ENCODE results near the gene C11orf91. TPM values are rescaled to one million over a fixed set of nuclear protein-coding genes. Genes with fewer than 3 reads are reported as not detected.
"Not testable (repeated sequence)": the region's sequence is repeated elsewhere in the genome, so short reads cannot be mapped to it uniquely, and the experiment has no call there.

C11orf91 gene
- total RNA-seq, 1 donor from 2014 or later = not detected

DNA sequence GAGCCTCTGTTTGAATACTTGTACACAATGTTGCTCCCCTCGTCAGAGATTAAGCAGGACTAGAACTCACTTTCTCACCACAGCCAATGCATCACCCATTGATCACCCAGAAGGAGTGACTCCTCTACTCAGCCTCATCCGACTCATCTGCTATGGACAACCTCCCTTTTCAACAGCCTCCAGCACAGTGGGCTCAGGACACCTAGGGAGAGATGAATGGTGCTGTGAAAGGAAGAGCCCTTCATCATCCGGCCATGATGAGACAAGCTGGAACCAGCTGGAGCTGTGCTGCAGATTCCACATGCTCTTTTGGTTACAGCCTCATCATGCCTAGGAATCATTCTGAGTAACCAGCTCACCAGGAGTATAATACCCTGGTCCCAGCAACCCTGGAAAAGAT lies 15.5 kb downstream of the C11orf91 start:
- no peak for DNase-seq
- ATAC-seq = no peak
- intact Hi-C loops (cut with micrococcal nuclease) = loop anchor here (5.0 to 10.0 kb wide), 2 partner anchors 143 to 520 kb away; partner anchors contain the start of gene CSTF3

DNA sequence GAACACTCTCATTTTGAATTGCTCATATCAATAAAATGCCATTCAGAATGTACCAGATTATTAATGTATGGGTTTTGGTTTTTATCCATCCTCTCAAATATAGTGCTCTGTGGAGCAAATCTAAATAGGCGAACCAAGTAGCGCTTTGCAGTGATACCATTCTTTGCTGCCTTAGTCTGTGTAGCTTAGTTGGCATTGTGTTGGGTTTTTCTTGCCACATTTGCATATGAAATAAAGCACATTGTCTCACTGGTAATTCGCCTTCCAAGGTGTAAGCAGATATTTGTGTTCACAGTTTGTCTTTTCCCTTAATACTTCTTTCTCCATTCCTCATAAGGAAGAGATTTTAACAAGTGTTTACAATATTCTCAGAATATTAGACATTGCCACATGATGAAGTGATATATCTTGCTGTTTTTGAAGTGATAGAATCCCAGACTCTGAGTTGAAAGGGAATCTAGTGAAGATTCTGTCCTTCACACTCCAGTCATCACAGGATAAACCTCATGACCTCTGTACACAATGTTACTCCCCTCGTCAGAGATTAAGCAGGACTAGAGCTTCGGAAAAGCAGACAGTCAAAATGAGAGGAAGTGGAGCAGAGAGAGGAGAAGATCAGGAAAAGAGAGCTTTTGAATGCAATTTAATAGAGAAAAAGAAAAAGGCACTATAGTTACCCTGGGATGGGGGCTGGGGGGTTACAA lies 16.5 kb downstream of the C11orf91 start:
- no peak for DNase-seq
- intact Hi-C loops (cut with micrococcal nuclease) = loop anchor here (10.0 kb wide), 1 partner anchor 519 kb away; the partner anchor contains the start of gene CSTF3
- no peak for ATAC-seq

DNA sequence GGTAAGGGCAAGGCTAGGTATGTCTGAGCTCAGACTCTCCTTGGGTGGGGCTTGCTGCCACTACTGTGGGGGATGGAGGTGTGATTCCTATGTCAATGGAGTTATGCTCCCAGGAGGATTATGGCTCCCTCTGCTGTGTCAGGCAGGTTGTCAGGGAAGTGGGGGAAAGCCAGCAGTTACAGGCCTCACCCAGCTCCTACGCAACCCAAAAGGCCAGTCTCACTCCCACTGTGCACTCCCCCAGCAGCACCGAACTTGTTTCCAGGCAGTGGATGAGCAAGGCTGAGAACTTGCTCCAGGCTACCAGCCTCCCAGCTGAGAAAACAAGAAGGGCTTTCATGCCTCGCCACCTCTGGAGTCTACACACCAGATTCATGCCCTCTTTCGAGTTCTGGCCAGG lies 18.2 kb downstream of the C11orf91 start:
- no peak for DNase-seq
- intact Hi-C loops (cut with micrococcal nuclease) = loop anchor here (10.0 kb wide), 1 partner anchor 518 kb away; the partner anchor contains the start of gene CSTF3
- no peak for ATAC-seq

DNA sequence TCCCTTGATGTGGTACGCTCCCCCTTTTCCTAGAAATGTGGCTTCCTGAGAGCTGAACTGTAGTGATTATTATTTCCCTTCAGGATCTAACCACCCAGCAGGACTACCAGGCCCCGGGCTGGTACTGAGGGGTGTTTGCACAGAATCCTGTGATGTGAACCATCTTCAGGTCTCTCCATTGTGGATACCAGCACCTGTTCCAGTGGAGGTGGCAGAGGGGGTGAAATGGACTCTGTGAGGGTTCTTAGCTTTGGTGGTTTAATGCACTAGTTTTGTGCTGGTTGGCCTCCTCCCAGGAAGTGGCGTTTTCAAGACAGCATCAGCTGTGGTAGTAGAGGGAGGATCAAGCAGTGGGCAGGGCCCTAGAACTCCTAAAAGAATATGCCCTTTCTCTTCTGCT lies 18.6 kb downstream of the C11orf91 start:
- no peak for ATAC-seq
- no peak for DNase-seq
- intact Hi-C loops (cut with micrococcal nuclease) = loop anchor here (10.0 kb wide), 1 partner anchor 517 kb away; the partner anchor contains the start of gene CSTF3

DNA sequence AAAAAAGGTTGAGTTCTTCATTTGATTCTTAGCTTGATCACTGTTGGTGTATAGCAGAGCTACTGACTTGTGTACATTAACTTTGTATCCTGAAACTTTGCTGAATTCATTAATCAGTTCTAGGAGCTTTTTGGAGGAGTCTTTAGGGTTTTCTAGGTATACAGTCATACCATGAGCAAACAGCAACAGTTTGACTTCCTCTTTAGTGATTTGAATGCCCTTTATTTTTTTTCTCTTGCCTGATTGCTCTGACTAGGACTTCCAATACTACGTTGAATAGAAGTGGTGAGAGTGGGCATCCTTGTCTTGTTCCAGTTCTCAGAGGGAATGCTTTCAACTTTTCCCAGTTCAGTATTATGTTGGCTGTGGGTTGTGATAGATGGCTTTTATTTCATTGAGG lies 22.0 kb downstream of the C11orf91 start:
- ATAC-seq; DNase-seq; intact Hi-C loops (cut with micrococcal nuclease): not testable (repeated sequence)

DNA sequence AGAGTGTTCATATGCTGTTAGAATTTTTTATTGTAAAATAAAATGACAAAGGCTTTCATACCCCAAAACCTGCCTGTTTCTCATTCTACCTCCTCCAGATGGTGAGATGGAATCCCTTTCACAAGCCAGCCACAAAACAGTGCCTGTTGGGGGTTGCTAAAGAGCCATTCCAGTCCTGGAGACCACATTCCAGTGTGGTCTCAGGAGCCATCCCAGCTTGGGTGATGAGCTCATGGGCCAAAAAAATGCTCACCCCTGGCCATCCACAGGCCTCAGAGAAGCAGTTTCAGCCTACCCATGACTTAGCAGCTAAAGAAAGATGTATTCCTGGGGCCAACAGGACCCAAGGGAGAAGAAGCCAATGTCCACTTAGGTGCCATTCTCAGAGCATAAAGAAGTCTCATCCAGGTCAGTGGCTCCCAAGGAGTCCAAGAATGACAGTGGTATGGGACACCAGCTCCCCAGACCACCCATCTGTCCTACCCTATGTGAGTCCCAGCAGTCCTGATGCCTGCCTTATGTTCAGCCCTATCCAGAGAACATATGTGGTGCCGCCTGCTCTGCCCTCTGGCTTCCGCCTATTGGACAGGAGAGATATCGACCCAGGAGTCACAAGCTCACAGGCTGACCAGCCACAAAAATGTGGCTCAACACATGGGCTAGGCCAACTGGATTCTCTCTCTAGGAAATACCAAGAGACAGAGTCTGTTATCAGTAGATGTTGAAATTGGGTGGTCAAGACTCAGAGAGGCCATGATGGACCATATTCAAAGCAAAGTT lies 26.4 kb downstream of the C11orf91 start:
- intact Hi-C loops (cut with micrococcal nuclease) = no loop called here
- DNase-seq = no peak
- no peak for ATAC-seq

DNA sequence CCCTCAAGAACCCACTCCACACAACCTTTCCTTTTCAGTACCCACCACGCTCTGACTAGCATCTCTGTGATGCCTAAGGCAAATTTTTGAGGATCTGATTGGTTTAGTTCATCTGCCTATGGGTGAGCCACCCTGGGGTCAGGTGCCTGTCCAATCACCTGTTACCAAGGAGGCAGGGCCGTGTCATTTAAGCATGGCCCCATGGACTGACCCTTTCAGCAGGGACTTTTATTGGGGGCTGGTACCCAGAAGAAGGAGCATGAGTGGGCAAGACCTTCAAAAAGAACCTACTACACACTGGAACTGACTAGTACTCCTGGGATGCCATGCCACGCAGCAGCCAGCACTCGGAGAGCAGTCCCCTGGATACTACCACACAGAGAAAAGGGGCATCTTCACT lies 28.4 kb downstream of the C11orf91 start:
- DNase-seq (no peak), ATAC-seq (no peak)
- intact Hi-C loops (cut with micrococcal nuclease) = no loop called here

DNA sequence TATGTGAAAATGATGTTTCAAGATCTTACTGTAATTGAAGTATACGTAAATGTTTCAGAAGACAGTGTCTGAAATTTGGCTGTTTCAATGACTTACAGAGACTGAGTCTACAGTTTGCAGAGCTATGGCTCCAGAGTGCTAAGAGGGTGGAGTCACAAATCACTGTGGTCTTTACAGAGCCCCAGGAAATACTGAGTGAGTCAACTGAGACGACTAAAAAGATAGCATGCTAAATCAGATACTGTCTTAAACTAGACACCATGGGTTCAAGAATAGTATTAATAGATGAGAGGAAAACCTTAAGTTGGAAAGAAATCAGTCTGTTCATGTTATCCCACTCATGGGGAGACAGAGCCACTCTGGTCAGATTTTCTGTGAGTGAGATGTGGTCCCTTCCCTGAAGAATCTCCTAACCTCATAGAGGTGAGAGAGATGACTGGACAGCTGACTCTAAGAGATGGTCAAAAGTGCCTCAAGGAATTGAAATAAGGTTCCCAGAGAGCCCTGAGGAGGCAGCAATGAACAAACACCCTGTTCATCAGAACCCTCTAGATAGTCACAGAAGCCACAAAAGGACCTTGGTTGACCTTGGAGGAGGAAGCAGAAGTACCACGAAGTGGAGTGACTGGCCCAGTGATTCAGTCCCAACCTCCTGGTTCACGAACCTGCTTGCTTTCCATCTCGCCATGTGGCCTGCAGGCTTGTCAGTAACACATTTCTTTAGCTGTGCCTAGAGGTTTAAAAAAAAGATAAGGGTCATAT lies 30.2 kb downstream of the C11orf91 start:
- intact Hi-C loops (cut with micrococcal nuclease) = no loop called here

DNA sequence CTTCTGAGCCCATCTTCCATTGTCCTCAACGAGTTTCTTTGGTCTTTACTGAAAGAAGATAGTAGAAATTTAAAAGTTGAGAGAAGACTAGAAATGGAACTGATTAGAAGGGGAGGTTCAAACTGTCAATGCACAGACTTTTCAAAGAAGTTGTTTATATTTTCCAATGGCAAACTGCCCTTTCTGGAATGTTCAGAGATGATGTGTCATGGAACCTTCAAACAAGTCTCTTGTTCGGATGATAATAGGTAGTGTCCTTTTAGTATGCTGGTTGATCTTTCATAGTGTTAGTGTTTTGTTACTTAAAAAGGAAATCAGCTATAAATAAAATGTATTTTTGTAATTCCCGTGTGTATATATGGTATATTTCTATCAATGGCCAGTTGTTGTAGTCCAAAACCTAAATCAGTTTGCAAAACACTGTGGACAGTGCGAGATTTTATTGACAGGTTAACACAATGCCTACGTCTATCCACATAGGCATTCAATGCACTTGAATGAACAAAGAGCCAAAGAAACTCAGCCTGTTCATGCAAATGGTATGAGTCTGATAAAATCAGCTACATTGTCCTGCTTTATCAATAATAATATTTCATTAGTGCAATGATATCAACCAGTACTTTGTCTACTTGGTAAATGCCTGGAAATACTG lies 30.9 kb downstream of the C11orf91 start:
- intact Hi-C loops (cut with micrococcal nuclease) = loop anchor here (10.0 kb wide), 1 partner anchor 275 kb away; no protein-coding TSS in a partner anchor

More for the DNA sequence above, 30.2 kb downstream of the C11orf91 start:
- ATAC-seq (no peak), DNase-seq (no peak)

DNA sequence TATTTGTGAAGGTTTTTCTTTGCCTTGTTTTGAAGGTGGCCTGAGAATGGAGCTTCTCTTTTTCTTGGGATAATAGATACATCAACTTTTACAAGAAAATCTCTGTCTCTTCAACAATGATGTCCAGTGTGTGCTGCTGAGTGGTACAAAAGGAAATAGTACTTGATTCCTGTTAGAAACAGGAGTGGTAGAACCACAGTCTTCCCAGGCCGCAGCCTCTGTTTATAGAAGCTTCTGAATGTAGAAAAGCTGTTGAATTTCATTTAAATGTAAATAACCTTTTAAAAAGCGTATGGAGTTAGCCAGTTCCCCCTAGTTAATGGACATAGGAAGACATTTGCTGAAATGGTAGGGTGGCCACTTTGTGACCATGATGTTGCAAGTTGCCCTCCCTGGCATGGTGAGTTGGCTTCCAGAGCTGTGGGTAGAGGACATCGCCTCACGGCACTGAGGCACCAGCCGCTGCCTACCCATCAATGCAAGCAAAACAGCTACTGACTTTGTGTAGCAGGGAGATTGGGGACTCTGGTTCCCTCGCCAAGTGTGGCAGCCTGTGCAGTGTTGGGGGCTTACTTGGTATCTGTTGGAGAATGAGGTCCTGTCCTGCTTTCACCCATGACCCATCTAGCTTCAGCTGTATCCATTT lies 31.6 kb downstream of the C11orf91 start:
- intact Hi-C loops (cut with micrococcal nuclease) = loop anchor here (10.0 kb wide), 1 partner anchor 274 kb away; no protein-coding TSS in a partner anchor
- ATAC-seq (no peak), DNase-seq (no peak)

More for the DNA sequence above, 30.9 kb downstream of the C11orf91 start:
- ATAC-seq (no peak), DNase-seq (no peak)

DNA sequence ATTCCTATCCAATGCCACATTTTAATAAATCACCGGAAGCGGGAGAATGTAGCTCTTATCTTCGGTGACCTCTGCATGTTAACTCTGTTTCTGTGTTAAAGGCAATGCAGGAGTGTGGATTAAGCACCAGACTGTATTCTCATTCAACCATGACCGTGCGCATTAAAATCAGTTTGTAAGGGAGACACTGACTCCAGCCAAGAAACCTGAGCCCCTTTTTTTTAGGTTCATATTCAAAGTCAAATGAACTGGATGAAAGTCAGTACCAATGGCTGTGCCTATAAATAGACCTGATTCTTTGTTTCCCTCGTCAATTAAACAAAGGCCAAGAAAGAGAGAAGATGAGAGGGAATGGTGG lies 32.2 kb downstream of the C11orf91 start:
- ATAC-seq = no peak
- intact Hi-C loops (cut with micrococcal nuclease) = loop anchor here (10.0 kb wide), 1 partner anchor 274 kb away; no protein-coding TSS in a partner anchor

DNA sequence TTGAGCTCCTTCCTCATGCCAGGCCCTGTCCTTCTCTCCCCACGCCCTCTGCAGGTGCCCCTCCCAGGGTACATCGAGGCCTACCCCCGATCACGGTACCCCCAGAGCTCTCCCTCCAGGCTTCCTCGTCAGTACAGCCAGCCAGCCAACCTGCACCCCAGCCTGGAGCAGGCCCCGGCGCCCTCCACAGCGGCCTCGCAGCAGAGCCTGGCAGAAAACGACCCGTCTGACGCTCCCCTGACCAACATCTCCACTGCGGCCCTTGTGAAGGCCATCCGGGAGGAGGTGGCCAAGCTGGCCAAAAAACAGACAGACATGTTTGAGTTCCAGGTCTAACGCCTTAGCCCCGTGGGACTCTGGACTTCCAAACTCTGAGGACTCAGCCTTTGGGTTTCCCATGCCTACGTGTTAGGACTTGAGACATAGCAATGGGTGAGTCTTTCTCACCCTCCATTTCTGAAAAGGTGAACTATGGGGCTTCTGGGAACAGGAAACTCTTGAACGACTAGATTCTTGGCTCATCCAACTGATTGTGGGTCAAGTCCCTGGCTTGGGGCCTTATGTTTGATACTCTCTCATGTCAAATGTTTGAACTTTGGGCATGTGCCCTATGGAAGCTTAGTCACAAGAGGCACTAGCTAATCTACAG lies 32.7 kb downstream of the C11orf91 start:
- intact Hi-C loops (cut with micrococcal nuclease) = loop anchor here (10.0 kb wide), 1 partner anchor 273 kb away; no protein-coding TSS in a partner anchor
- ATAC-seq (no peak), DNase-seq (no peak)

More for the DNA sequence above, 32.2 kb downstream of the C11orf91 start:
- no peak for DNase-seq

DNA sequence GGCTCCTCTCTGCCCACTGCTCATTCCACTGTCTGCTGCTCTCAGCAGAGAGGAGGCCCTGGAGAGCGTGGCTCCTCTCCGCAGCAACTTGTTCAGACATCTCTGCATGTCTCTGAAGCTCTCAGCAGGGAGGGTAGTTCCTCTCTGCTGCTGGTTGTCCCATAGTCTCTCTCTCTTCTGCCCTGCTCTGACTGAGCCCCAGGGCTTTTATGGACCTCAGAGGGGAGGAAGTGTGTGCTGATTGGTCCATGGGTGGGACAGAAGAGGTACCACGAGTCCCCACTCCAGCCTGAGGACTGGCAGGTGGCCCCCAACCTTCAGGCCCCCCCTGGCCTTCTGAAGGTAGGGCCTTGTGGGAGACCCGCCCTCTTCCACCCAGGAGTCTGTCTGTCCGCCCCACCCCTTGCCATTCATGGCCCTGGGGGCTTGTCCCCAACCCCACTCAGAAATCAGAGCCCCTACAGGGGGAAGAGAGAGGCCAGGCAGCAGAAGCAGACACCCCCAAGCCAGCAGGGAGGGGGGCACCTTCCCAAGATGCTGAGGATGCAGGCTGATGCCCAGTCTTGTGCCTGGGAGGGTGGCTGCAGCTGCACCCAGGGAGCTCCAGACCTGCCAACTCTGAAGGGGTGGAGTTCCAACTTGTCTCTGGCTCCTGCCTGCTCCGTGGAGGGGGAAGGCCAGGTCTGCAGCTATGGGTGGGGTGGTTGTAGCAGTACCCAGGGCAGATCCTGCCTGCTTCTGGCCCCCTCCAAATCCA lies 35.1 kb downstream of the C11orf91 start:
- intact Hi-C loops (cut with micrococcal nuclease) = loop anchor here (10.0 kb wide), 1 partner anchor 271 kb away; no protein-coding TSS in a partner anchor
- DNase-seq (no peak), ATAC-seq (no peak)

DNA sequence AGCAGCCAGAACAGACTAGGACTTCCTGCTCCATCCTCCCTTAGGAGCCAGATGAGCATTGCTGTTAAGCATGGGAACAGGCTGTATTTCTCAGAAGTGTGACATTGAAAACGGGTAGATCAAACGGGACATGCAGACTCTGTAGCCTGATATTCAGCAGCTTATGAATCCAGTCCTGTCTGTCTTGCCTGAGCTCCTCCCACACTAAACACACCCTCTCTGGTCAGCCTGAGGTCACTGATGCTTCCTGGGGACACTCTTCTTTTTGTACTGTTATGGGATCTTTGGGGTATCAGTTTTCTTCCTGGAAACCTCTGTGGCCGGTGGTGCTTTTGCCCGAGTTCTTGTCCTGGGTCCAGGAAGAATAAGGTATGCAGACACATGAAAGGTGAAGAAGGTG lies 35.8 kb downstream of the C11orf91 start:
- DNase-seq = no peak
- intact Hi-C loops (cut with micrococcal nuclease) = loop anchor here (10.0 kb wide), 1 partner anchor 270 kb away; no protein-coding TSS in a partner anchor
- ATAC-seq = peak; percentile 27

DNA sequence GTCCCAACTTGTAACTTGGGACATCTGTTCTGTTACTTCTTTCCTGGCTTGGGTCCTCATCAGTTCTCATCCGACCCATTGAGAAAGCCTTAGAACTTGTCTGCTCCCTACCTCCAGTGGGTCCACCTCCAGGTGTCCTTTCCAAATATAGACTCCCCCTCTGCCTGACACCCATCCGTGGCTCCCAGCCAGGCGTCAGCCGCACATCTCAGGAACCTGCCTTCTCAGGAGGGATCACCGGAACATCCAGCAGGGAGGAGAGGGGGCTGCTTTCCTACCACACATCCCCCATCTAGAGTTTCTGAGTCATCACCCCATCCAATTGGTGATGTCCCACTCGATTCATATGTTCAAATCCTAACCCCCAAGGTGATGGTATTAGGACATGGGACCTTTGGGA lies 36.5 kb downstream of the C11orf91 start:
- no peak for DNase-seq
- intact Hi-C loops (cut with micrococcal nuclease) = loop anchor here (10.0 kb wide), 1 partner anchor 269 kb away; no protein-coding TSS in a partner anchor

DNA sequence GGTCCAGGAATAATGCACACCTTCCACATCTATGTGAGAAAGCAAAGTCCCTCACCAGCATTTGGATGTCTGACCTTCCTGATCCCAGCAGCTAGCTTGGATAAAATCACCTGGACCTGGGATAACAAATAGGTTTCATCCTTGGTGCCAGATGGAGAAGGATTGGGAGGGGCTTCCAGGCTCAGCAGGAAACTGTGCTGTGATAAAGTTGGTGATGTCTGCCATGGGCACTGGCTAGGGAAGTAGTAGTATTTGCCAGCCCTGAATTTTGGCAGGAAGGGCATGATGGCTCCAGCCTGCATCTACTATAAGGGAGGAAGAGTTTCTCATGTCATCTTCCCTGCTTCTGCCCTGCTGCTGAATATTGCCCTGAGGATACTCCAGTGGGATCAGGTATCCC lies 37.5 kb downstream of the C11orf91 start:
- DNase-seq = no peak
- intact Hi-C loops (cut with micrococcal nuclease) = loop anchor here (10.0 kb wide), 1 partner anchor 268 kb away; no protein-coding TSS in a partner anchor
- ATAC-seq = no peak

More for the DNA sequence above, 36.5 kb downstream of the C11orf91 start:
- no peak for ATAC-seq

DNA sequence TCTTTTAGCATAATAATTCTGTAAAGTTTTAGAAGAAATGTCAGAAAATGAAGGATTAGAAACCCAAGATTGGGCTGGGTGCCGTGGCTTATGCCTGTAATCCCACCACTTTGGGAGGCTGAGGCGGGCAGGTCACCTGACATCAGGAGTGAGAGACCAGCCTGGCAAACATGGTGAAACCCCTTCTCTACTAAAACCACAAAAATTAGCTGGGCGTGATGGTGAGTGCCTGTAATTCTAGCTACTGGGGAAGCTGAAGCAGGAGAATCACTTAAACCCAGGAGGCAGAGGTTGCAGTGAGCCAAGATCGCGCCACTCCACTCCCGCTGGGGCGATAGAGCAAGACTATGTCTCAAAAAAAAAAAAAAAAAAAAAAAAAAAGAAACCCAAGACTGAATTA lies 39.1 kb downstream of the C11orf91 start:
- not testable (repeated sequence) for ATAC-seq, DNase-seq
- intact Hi-C loops (cut with micrococcal nuclease) = loop anchor here (10.0 kb wide), 1 partner anchor 267 kb away; no protein-coding TSS in a partner anchor

Measured in left ventricle myocardium superior (tissue), 1 donor.